K562 treated with DMSO at 1 percent for 24 hours (cell line): Measurements from ENCODE around the gene MED16. TPM values are rescaled to one million over a fixed set of nuclear protein-coding genes. Genes with fewer than 3 reads are reported as not detected.

ENCODE experiments used
- total RNA-seq: library from RNA; unstranded; fragments of 300-600 nt; gene quantifications from 2 replicates; pipeline ENCODE4 v1.2.3, GENCODE V29; 2022; ENCODE audit warnings: low read depth; ENCODE audit not compliant: insufficient read depth

The MED16 gene
- total RNA-seq: 58.2 and 66.2 TPM in 2 replicates

GRCh38 chr19:892894-893689 lies at the start of gene MED16, which contains the start of gene RNU6-9:
Gene MED16, minus strand, starts transcription at chr19:893187. Its CDS starts 2,056 bp downstream, at chr19:891131.
Gene RNU6-9, plus strand, starts transcription at chr19:893484.

GRCh38 chr19:925526-926322 lies 32.7 kb upstream of the MED16 start, which contains the start of gene ARID3A:
Gene ARID3A, plus strand, starts transcription at chr19:926035. Its CDS starts 3,494 bp downstream, at chr19:929529.

GRCh38 chr19:917323-918151 lies 24.6 kb upstream of the MED16 start, which contains the start of gene KISS1R:
Gene KISS1R, plus strand, starts transcription at chr19:917333. Its CDS starts 170 bp downstream, at chr19:917503.

GRCh38 chr19:913080-913748 lies 20.2 kb upstream of the MED16 start, which contains the start of gene R3HDM4:
Gene R3HDM4, minus strand, starts transcription at chr19:913219. Its CDS starts 62 bp downstream, at chr19:913157.

GRCh38 chr19:858868-859843 lies 33.8 kb downstream of the MED16 start, which contains the start of gene CFD:
Gene CFD, plus strand, starts transcription at chr19:859664. Its CDS starts 26 bp downstream, at chr19:859690.

GRCh38 chr19:852136-853013 lies 40.6 kb downstream of the MED16 start, which contains the start of gene ELANE:
Gene ELANE, plus strand, starts transcription at chr19:852303. Its CDS starts 26 bp downstream, at chr19:852329.

GRCh38 chr19:840519-841206 lies 52.3 kb downstream of the MED16 start, which contains the start of gene PRTN3:
Gene PRTN3, plus strand, starts transcription at chr19:840999. Its CDS starts 10 bp downstream, at chr19:841009.

GRCh38 chr19:827710-828321 lies 65.2 kb downstream of the MED16 start, which contains the start of gene AZU1:
Gene AZU1, plus strand, starts transcription at chr19:827837. Its CDS starts 10 bp downstream, at chr19:827847.

GRCh38 chr19:821825-822503 lies 71.0 kb downstream of the MED16 start, which contains the start of gene PLPPR3:
Gene PLPPR3, minus strand, starts transcription at chr19:821955. Its CDS starts 396 bp downstream, at chr19:821559.

Other genes starting within 250 kb of the MED16 start
- gene RNF126, start 230.0 kb downstream of the MED16 start, total RNA-seq: 97.3 and 111 TPM in 2 replicates
- 9.8 and 12.7 TPM in 2 replicates for gene FSTL3, start 216.8 kb downstream of the MED16 start, total RNA-seq
- 18.9 and 21.6 TPM in 2 replicates for gene PRSS57, start 197.7 kb downstream of the MED16 start, total RNA-seq
- 20.1 and 24.9 TPM in 2 replicates for gene PALM, start 184.3 kb downstream of the MED16 start, total RNA-seq
- gene MISP, start 142.1 kb downstream of the MED16 start, total RNA-seq: 0.25 TPM in 1 of 2 replicates, not detected in the other
- gene PTBP1, start 95.7 kb downstream of the MED16 start, total RNA-seq: 331 and 361 TPM in 2 replicates
- gene PLPPR3, start 71.2 kb downstream of the MED16 start, total RNA-seq: 26.9 and 33.9 TPM in 2 replicates
- gene AZU1, start 65.3 kb downstream of the MED16 start, total RNA-seq: 1.3 and 1.6 TPM in 2 replicates
- gene PRTN3, start 52.2 kb downstream of the MED16 start, total RNA-seq: 0.87 and 1.3 TPM in 2 replicates
- not detected in 2 replicates for gene ELANE, start 40.9 kb downstream of the MED16 start, total RNA-seq
- gene CFD, start 33.5 kb downstream of the MED16 start, total RNA-seq: 64.6 and 67.7 TPM in 2 replicates
- not detected in 2 replicates for gene RNU6-9, start 297 bp upstream of the MED16 start, total RNA-seq
- gene R3HDM4, start 20.0 kb upstream of the MED16 start, total RNA-seq: 169 and 193 TPM in 2 replicates
- 4.8 and 5.2 TPM in 2 replicates for gene KISS1R, start 24.1 kb upstream of the MED16 start, total RNA-seq
- 72.0 and 83.1 TPM in 2 replicates for gene ARID3A, start 32.8 kb upstream of the MED16 start, total RNA-seq
- gene WDR18, start 91.2 kb upstream of the MED16 start, total RNA-seq: 89.2 and 91.4 TPM in 2 replicates
- 0.66 and 0.73 TPM in 2 replicates for gene GRIN3B, start 107.2 kb upstream of the MED16 start, total RNA-seq
- 234 and 259 TPM in 2 replicates for gene TMEM259, start 127.9 kb upstream of the MED16 start, total RNA-seq
- not detected in 2 replicates for gene RNU6-2, start 128.3 kb upstream of the MED16 start, total RNA-seq
- 103 and 109 TPM in 2 replicates for gene CNN2, start 133.4 kb upstream of the MED16 start, total RNA-seq
- gene ABCA7, start 146.9 kb upstream of the MED16 start, total RNA-seq: 68.1 and 68.5 TPM in 2 replicates
- gene ARHGAP45, start 174.0 kb upstream of the MED16 start, total RNA-seq: 26.5 and 30.6 TPM in 2 replicates
- 298 and 316 TPM in 2 replicates for gene POLR2E, start 202.2 kb upstream of the MED16 start, total RNA-seq
- 1,084 and 1,166 TPM in 2 replicates for gene GPX4, start 210.8 kb upstream of the MED16 start, total RNA-seq